Adrenal gland (tissue), 12 donors: ENCODE results near the gene TTC23. TPM values are rescaled to one million over a fixed set of nuclear protein-coding genes. Genes with fewer than 3 reads are reported as not detected.

Experiments used
- DNase-seq, 7 donors: peaks; one replicate each; pipeline ENCODE4 v3.0.0-alpha.2; 2019 to 2020
- H3K27ac ChIP-seq, 5 donors: fragments of 200-600 bp; sonication (generic) in 4 of 5; 1 replicate in 3 of 5; 2 replicates in 2 of 5; pipeline versions ENCODE4 v1.5.1 to v1.8.0; 2016 to 2020; ENCODE audit warnings: mild to moderate bottlenecking in 1 of 5
- H3K27me3 ChIP-seq: fragments of 200-600 bp; 2 replicates; pipeline ENCODE4 v1.8.0; 2021
- H3K36me3 ChIP-seq, 2 donors: fragments of 200-600 bp; replicated peaks in 1 of 2; 1 replicate in 1 of 2; 2 replicates in 1 of 2; pipeline versions ENCODE4 v1.5.1 to v1.8.0; 2018 to 2022
- H3K4me1 ChIP-seq, 2 donors: fragments of 200-600 bp; replicated peaks in 1 of 2; 1 replicate in 1 of 2; 2 replicates in 1 of 2; pipeline versions ENCODE4 v1.5.1 to v1.8.0; 2018 to 2021
- H3K4me3 ChIP-seq, 4 donors: fragments of 200-600 bp; sonication (generic) in 3 of 4; one replicate each; pipeline ENCODE4 v1.5.1; 2016 to 2018
- H3K9me3 ChIP-seq, 3 donors: fragments of 200-600 bp; sonication (generic) in 1 of 3; replicated peaks in 1 of 3; 1 replicate in 2 of 3; 2 replicates in 1 of 3; pipeline versions ENCODE4 v1.5.1 to v1.8.0; 2016 to 2021
- POLR2A ChIP-seq, 2 donors: fragments of 450-650 bp; IDR thresholded peaks; one replicate each; pipeline ENCODE4 v1.6.1; 2017; ENCODE audit warnings: antibody characterized with exemption in 2 of 2, mild to moderate bottlenecking in 2 of 2, moderate library complexity in 1 of 2
- WGBS, 4 donors: extraction: QIAGEN DNeasy Blood & Tissue Kit in 2 of 4; methylation state at CpG; one replicate each; pipeline versions ENCODE4 v1.1.5 to v1.1.7; 2013 to 2017; 5-methylcytosine and 5-hydroxymethylcytosine counted together
- intact Hi-C, 2 donors: fragments of 100-400 bp; cut with DNase I; formaldehyde crosslinking; loops; one replicate each; pipeline versions ENCODE4 v1.14.1 to v1.15.0; 2022 to 2023
- polyA plus RNA-seq, 3 donors: library from polyadenylated mRNA; stranded (reverse); fragments of 200-250 nt in 2 of 3; fragments of 350-450 nt in 1 of 3; fragmentation: Illumina TruSeq in 1 of 3; extraction: RNeasy Lipid Tissue Mini Kit (QIAGEN cat#74804) in 1 of 3; gene quantifications; one replicate each; pipeline ENCODE4 v1.2.3, GENCODE V29; 2013 to 2014
- total RNA-seq, 9 donors: library from RNA; depleted of rRNA in 4 of 9; stranded (reverse); fragments of >200 nt in 4 of 9; fragments of 120-200 nt in 1 of 9; fragmentation: NEBNext Ultra II Directional in 1 of 9; extraction: Animal tissue kit (Norgen Biotek cat#: 25700) in 1 of 9; gene quantifications; one replicate each; pipeline versions ENCODE4 v1.1.0 to v1.2.4, GENCODE V29; 2013 to 2023
- TF ChIP-seq, protein P1 (sequence below), 6 experiments: fragments of 450-650 bp in 4 of 6; fragments of 200-600 bp in 2 of 6; sonication (generic) in 1 of 6; IDR thresholded peaks; 1 replicate in 5 of 6; 2 replicates in 1 of 6; pipeline versions ENCODE4 v1.5.1 to v1.8.0; 2016 to 2021; ENCODE audit warnings: antibody characterized with exemption in 6 of 6, mild to moderate bottlenecking in 2 of 6, moderate library complexity in 1 of 6
- donor health status: healthy with polysubstance abuse.
- donor health status: Bipolar disorder and iron deficiency.
- donor health status: DM: yes; HTN: yes; CAD: no.
- donor health status: DM: no; HTN: no; CAD: no.
- donor health status: DM: no; HTN: no; CAD: no.
- donor health status: DM: yes; HTN: yes; CAD: no.

TTC23 gene
- total and polyA plus RNA-seq, 12 donors, result 10.9 to 42.0 (median 22.6) TPM

DNA sequence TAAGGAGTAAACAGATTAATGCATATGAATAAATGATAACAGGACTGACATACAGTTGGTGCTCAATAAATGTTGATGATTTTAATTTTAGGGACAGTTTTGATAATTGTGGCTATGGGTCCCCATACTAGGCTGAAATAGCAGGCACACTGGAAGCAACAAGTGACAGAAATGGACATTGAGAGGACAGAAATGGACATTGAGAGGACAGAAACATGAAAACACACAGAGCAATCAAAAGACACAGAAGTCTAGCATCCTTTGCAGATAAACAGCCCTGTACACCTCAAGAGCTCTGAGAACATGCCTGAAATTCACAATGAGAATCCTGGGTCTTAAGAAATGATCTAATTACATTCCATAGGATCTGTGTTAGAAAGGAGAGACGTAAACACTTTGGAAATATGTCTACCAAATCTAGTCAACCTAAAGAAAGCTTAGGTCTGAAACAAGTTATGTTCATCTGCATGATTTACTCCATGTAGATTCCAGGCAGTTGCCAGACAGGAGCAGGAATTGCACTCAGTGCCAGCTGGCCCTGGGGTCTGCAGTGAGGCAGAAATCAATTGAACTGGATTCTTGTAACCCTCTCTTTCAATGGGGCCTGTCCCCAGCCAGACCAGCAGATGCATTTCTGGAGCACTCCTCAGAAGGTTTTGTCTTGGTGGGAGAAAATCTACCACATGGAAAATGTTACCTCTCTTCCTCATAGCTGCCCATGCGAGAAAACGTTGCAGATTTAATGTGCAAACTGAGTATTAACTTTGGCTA is 84.2 kb downstream of the TTC23 start:
- no peak overlapping the region for H3K4me3 ChIP-seq
- H3K4me1 ChIP-seq, result peaks cover 0 to 9% of the 10 kb centered on the region in 2 donors
- DNase-seq, result no peak
- H3K27me3 ChIP-seq, result no peaks in the 10 kb centered on the region
- intact Hi-C loops, result no loop called here
- 90 to 95% (median 94%) methylated on average over 3 of the region's 3 CpGs for WGBS, 4 donors
- TF ChIP-seq POLR2A (IDR thresholded peaks at IDR 0.05), result no peak
- TF ChIP-seq, protein P1, sequence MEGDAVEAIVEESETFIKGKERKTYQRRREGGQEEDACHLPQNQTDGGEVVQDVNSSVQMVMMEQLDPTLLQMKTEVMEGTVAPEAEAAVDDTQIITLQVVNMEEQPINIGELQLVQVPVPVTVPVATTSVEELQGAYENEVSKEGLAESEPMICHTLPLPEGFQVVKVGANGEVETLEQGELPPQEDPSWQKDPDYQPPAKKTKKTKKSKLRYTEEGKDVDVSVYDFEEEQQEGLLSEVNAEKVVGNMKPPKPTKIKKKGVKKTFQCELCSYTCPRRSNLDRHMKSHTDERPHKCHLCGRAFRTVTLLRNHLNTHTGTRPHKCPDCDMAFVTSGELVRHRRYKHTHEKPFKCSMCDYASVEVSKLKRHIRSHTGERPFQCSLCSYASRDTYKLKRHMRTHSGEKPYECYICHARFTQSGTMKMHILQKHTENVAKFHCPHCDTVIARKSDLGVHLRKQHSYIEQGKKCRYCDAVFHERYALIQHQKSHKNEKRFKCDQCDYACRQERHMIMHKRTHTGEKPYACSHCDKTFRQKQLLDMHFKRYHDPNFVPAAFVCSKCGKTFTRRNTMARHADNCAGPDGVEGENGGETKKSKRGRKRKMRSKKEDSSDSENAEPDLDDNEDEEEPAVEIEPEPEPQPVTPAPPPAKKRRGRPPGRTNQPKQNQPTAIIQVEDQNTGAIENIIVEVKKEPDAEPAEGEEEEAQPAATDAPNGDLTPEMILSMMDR (IDR thresholded peaks at IDR 0.05), result no peak
- peaks cover 0 to 14% of the 10 kb centered on the region in 2 donors for H3K36me3 ChIP-seq
- no peaks in the 10 kb centered on the region for H3K9me3 ChIP-seq
- no peak overlapping the region for H3K27ac ChIP-seq

DNA sequence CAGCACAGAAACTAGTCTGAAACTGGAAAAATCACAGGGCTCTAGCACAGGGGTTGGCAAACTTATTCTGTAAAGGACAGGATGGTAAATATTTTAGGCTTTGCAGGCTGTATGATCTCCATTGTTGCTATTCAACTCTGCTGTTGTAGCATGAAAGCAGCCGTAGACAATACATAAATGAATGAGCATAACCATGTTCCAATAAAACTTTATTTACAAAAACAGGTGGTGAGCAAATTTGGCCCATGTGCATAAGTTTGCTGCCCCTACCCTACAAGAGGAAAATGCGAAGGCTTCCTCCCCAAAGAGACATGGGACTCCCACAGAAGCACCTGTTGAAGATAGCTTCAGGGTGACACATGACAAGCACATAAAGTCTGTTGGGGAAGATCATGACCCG is 85.3 kb downstream of the TTC23 start:
- no peak for DNase-seq
- Histone ChIP-seq H3K4me1 (no peaks in the 10 kb centered on the region), H3K4me3 (no peak overlapping the region), H3K36me3 (peaks cover 0 to 15% of the 10 kb centered on the region in 2 donors), H3K9me3 (no peaks in the 10 kb centered on the region), H3K27ac (no peak overlapping the region), H3K27me3 (no peaks in the 10 kb centered on the region)
- 94 to 97% (median 95%) methylated on average over 3 of the region's 3 CpGs for WGBS, 4 donors
- intact Hi-C loops, result no loop called here
- TF ChIP-seq, protein P1 (IDR thresholded peaks at IDR 0.05), result no peak
- no peak for TF ChIP-seq POLR2A (IDR thresholded peaks at IDR 0.05)

DNA sequence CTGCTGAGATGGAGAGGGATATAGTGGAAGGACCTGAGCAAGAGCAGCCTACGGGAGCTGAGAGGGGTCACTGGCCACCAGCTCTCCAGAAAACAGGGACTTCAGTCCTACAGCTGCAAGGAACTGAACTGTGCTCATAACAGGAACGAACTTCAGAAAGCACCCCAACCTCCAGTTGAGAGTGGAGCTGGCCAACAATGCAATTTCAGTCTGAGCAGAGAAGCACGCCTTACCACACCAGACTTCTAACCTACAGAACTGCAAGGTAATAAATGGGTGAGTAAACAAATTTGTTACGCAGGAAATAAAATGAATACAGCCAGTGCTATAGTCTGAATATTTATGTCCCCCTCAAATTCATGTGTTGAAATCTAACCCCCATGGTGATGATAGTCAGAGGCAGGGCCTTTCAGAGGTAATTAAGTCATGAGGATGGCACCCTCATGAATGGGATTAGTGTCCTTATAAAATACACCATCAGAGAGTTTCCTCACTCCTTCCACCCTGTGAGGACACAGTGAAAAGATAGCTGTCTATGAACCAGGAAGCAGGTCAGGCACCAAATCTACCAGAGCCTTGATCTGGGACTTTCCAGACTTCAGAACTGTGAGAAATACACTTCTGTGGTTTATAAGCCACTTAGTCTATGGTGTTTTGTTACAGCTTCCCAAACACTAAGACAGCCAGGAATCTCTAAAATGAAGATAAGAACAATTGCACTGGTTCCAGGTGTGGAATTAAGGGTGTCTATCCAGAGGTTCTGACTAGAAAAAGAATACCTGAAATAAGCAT is 85.9 kb downstream of the TTC23 start:
- intact Hi-C loops, result no loop called here
- Histone ChIP-seq H3K4me3 (no peak overlapping the region), H3K4me1 (no peaks in the 10 kb centered on the region), H3K9me3 (no peaks in the 10 kb centered on the region), H3K27me3 (no peaks in the 10 kb centered on the region), H3K36me3 (peaks cover 0 to 19% of the 10 kb centered on the region in 2 donors), H3K27ac (no peak overlapping the region)
- TF ChIP-seq, protein P1 (IDR thresholded peaks at IDR 0.05), result no peak
- TF ChIP-seq POLR2A (IDR thresholded peaks at IDR 0.05), result no peak
- 85 to 97% (median 96%) methylated on average over 4 of the region's 4 CpGs for WGBS, 4 donors
- DNase-seq, result no peak

DNA sequence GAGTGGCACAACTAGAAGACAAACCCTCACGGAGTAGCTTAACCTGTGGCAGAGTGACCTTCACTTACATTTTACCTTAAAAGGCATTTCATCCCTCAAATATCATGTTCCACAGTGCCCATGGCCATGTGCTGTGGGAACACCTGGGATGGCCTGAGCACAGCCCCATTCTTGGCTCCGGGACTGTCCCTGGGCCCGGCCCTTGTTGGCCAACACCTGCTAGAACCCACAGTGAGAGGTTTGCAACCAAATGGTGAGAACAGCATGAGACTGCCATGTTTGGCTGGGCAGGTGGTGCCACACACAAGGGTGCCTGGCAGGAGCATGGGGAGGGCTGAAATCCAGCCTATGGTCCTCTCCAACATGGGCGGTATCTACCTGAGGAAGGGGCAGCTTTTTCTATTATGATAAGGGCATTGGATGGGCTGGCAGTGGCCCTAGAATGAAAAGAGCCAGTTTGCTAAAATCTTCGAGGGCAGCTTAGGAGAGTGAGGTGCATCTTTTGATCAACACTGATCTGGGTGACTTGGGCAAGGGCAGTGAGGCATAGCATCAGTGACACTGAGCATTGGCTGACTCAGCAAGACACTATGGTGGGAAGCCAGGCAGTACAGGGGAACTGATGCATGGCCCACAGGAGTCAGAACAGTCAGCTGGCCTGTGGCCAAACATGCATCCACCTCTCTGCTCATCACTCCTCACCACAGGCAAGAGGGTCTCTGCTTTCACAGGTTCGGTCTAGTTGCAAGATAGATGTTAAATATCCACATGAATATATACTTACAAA is 90.6 kb downstream of the TTC23 start:
- no peaks in the 10 kb centered on the region for H3K27me3 ChIP-seq
- H3K27ac ChIP-seq, result no peak overlapping the region
- 93 to 98% (median 95%) methylated on average over 4 to 6 of the region's 6 CpGs for WGBS, 4 donors
- TF ChIP-seq, protein P1 (IDR thresholded peaks at IDR 0.05), result no peak
- no peak for TF ChIP-seq POLR2A (IDR thresholded peaks at IDR 0.05)
- no peak overlapping the region for H3K4me3 ChIP-seq
- intact Hi-C loops, result no loop called here
- H3K4me1 ChIP-seq, result no peaks in the 10 kb centered on the region
- H3K36me3 ChIP-seq, result peaks cover 0 to 19% of the 10 kb centered on the region in 2 donors
- no peak for DNase-seq
- H3K9me3 ChIP-seq, result no peaks in the 10 kb centered on the region
